SK-N-MC (cell line): ENCODE measurements around the gene CACNA2D4.

ENCODE experiments used
- EZH2 ChIP-seq: fragments of 200-600 bp; sonication (generic); IDR thresholded peaks from one replicate; pipeline ENCODE4 v1.6.1; 2017; ENCODE audit warnings: antibody characterized with exemption
- FOXP2 ChIP-seq: optimal IDR thresholded peaks from 2 replicates; pipeline ENCODE3; 2011; ENCODE audit warnings: mild to moderate bottlenecking, moderate library complexity; ENCODE audit not compliant: insufficient read depth; ENCODE audit errors: extremely low read length, control extremely low read depth
- POLR2AphosphoS5 ChIP-seq: IDR thresholded peaks from 2 replicates; pipeline ENCODE4 v1.6.1; 2012; ENCODE audit warnings: mild to moderate bottlenecking, low read depth, low read length, borderline replicate concordance

GRCh38 chr12:1839464-1839863 lies 79.0 kb downstream of the CACNA2D4 start:
- TF ChIP-seq POLR2AphosphoS5 (no peak), EZH2 (no peak), FOXP2 (no peak)
